ENCODE results near the gene VPS54.

The VPS54 gene

GRCh38 chr2:63926815-63927214 lies 92.4 kb downstream of the VPS54 start:
- H3K27ac ChIP-seq = no peak overlapping the region
- TF ChIP-seq CTCF (IDR thresholded peaks at IDR 0.05) (no peak), ZFX (IDR thresholded peaks at IDR 0.05; ENCODE audit: borderline replicate concordance) (no peak)

- TF ChIP-seq CTCF (IDR thresholded peaks at IDR 0.05) = no peak
- TF ChIP-seq ZFX (IDR thresholded peaks at IDR 0.05; ENCODE audit: borderline replicate concordance) = no peak
- no peak overlapping the region for H3K27ac ChIP-seq
These were observed 104.9 kb downstream of the VPS54 start for GRCh38 chr2:63914311-63914710.

- no peak overlapping the region for H3K27ac ChIP-seq
- TF ChIP-seq CTCF (IDR thresholded peaks at IDR 0.05) (no peak), ZFX (IDR thresholded peaks at IDR 0.05; ENCODE audit: borderline replicate concordance) (no peak)
These were observed 116.2 kb downstream of the VPS54 start for GRCh38 chr2:63903003-63903402.

GRCh38 chr2:63902149-63902548 lies 117.1 kb downstream of the VPS54 start:
- H3K27ac ChIP-seq = no peak overlapping the region
- TF ChIP-seq ZFX (IDR thresholded peaks at IDR 0.05; ENCODE audit: borderline replicate concordance) = no peak
- no peak for TF ChIP-seq CTCF (IDR thresholded peaks at IDR 0.05)

GRCh38 chr2:63899639-63900038 lies 119.6 kb downstream of the VPS54 start:
- TF ChIP-seq ZFX (IDR thresholded peaks at IDR 0.05; ENCODE audit: borderline replicate concordance) (no peak), CTCF (IDR thresholded peaks at IDR 0.05) (no peak)
- H3K27ac ChIP-seq = no peak overlapping the region

GRCh38 chr2:63898839-63899238 lies 120.4 kb downstream of the VPS54 start:
- H3K27ac ChIP-seq = no peak overlapping the region
- no peak for TF ChIP-seq ZFX (IDR thresholded peaks at IDR 0.05; ENCODE audit: borderline replicate concordance)
- no peak for TF ChIP-seq CTCF (IDR thresholded peaks at IDR 0.05)

GRCh38 chr2:63894167-63894566 lies 125.1 kb downstream of the VPS54 start:
- no peak for TF ChIP-seq CTCF (IDR thresholded peaks at IDR 0.05)
- TF ChIP-seq ZFX (IDR thresholded peaks at IDR 0.05; ENCODE audit: borderline replicate concordance) = no peak
- no peak overlapping the region for H3K27ac ChIP-seq
